K562 (cell line): ENCODE measurements around the gene WWOX. TPM values are rescaled to one million over a fixed set of nuclear protein-coding genes. Genes with fewer than 3 reads are reported as not detected.

Experiments used
- ATAC-seq: fragments of 200-7000 bp; cut with Tn5 transposase; 3 replicates; pipeline ENCODE4 v1.9.1; 2020; ENCODE audit warnings: moderate library complexity
- BruUV-seq: library from RNA; stranded (reverse); fragments of 400-500 nt; replicated peaks from 2 replicates; lab custom pipeline; 2021; lab: Mats Ljungman, UMichigan
- CTCF ChIA-PET: fragments of 300-600 bp; formaldehyde crosslinking; extraction: SDS; loops from one replicate; lab custom pipeline; 2021; ENCODE audit warnings: low intra/inter-chr PET ratio; lab: Yijun Ruan, JAX
- POLR2A ChIA-PET: fragments of 300-600, 350-650 bp; sonication (Branson Sonifier 250); formaldehyde crosslinking; extraction: SDS; loops from one replicate; lab custom pipeline; 2021; ENCODE audit warnings: antibody characterized with exemption, inconsistent platforms; lab: Yijun Ruan, JAX
- DNase-seq, 4 experiments: peaks; one replicate each; pipeline versions ENCODE4 v3.0.0 to v3.0.0-alpha.2; 2011 to 2018; ENCODE audit warnings: low spot score in 3 of 4, mixed read lengths in 3 of 4; ENCODE audit errors: extremely low read depth in 1 of 4
- FAIRE-seq: peaks from 2 replicates; lab custom pipeline; 2011; peaks lifted over from hg19 to GRCh38; lab: Jason Lieb, UNC
- H2AFZ ChIP-seq: 2 replicates; pipeline ENCODE4 v1.6.0; 2011; ENCODE audit warnings: low read depth, low read length, control low read depth, inconsistent platforms
- H3K27ac ChIP-seq: fragments of 200-600 bp; 3 replicates; pipeline ENCODE4 v1.8.0; 2011; ENCODE audit warnings: low read depth, mild to moderate bottlenecking, control low read depth, inconsistent platforms, low read length, moderate library complexity, mixed read lengths; ENCODE audit errors: extremely low read depth
- H3K27me3 ChIP-seq, 2 experiments: fragments of 300-600 bp in 1 of 2; 2 replicates in 1 of 2; 3 replicates in 1 of 2; pipeline versions ENCODE4 v1.6.0 to v1.8.0; 2011; ENCODE audit warnings: inconsistent platforms in 2 of 2, low read length in 2 of 2, mild to moderate bottlenecking in 1 of 2, mixed read lengths in 1 of 2, moderate library complexity in 1 of 2; ENCODE audit not compliant: control insufficient read depth in 2 of 2, insufficient read depth in 2 of 2
- H3K36me3 ChIP-seq: fragments of 300-600 bp; 3 replicates; pipeline ENCODE4 v1.8.0; 2011; ENCODE audit warnings: mild to moderate bottlenecking, low read length, inconsistent platforms; ENCODE audit not compliant: control insufficient read depth, insufficient read depth
- H3K4me1 ChIP-seq, 2 experiments: fragments of 200-600 bp in 1 of 2; replicated peaks in 1 of 2; 2 replicates in 1 of 2; 3 replicates in 1 of 2; pipeline versions ENCODE4 v1.5.1 to v1.8.0; 2011; ENCODE audit warnings: inconsistent platforms in 2 of 2, low read length in 2 of 2, mild to moderate bottlenecking in 1 of 2, mixed read lengths in 1 of 2, moderate library complexity in 1 of 2; ENCODE audit not compliant: control insufficient read depth in 2 of 2, insufficient read depth in 2 of 2
- H3K4me2 ChIP-seq: 2 replicates; pipeline ENCODE4 v1.6.1; 2011; ENCODE audit warnings: low read length, control low read depth, inconsistent platforms, mixed read lengths; ENCODE audit not compliant: insufficient read depth
- H3K4me3 ChIP-seq: fragments of 200-600 bp; sonication (generic), shearing (Covaris generic); 2 replicates; pipeline ENCODE4 v1.5.1; 2016; ENCODE audit warnings: control low read depth, inconsistent platforms
- H3K79me2 ChIP-seq: fragments of 200-600 bp; 3 replicates; pipeline ENCODE4 v1.8.0; 2011; ENCODE audit warnings: low read length, inconsistent platforms; ENCODE audit not compliant: control insufficient read depth, insufficient read depth
- H3K9ac ChIP-seq, 2 experiments: 2 replicates each; pipeline versions ENCODE4 v1.6.0 to v1.6.1; 2011; ENCODE audit warnings: low read depth in 2 of 2, low read length in 2 of 2, control low read depth in 1 of 2, inconsistent platforms in 1 of 2, mild to moderate bottlenecking in 1 of 2, mixed read lengths in 1 of 2; ENCODE audit not compliant: insufficient read depth in 1 of 2
- H3K9me1 ChIP-seq: one replicate; pipeline ENCODE4 v1.6.0; 2011; ENCODE audit warnings: inconsistent platforms, mild to moderate bottlenecking, low read length, moderate library complexity; ENCODE audit not compliant: control insufficient read depth, insufficient read depth
- H3K9me3 ChIP-seq: replicated peaks from 2 replicates; pipeline ENCODE4 v1.5.1; 2011; ENCODE audit warnings: low read depth, low read length, inconsistent platforms; ENCODE audit not compliant: control insufficient read depth, insufficient read depth
- H4K20me1 ChIP-seq: replicated peaks from 2 replicates; pipeline ENCODE4 v1.6.1; 2011; ENCODE audit warnings: low read length, inconsistent platforms, mixed read lengths; ENCODE audit not compliant: control insufficient read depth, insufficient read depth
- BMI1 ChIP-seq: fragments of 150-350 bp; IDR thresholded peaks from 2 replicates; pipeline ENCODE4 v1.6.1; 2014; ENCODE audit warnings: low read length
- FOXK2 ChIP-seq, 2 experiments: fragments of 450-650 bp; IDR thresholded peaks in 1 of 2; conservative IDR thresholded peaks in 1 of 2; 2 replicates each; pipeline ENCODE4 v1.6.1; 2016; ENCODE audit warnings: low read depth in 2 of 2, mild to moderate bottlenecking in 1 of 2
- GTF2A2 ChIP-seq: IDR thresholded peaks from 2 replicates; pipeline ENCODE4 v1.6.1; 2016; ENCODE audit warnings: mild to moderate bottlenecking, missing genetic modification characterization, missing compliant biosample characterization
- HSF4 ChIP-seq: fragments of 250-450 bp; sonication (Bioruptor Pico); IDR thresholded peaks from 2 replicates; pipeline ENCODE4 v2.1.2; 2022; ENCODE audit warnings: mild to moderate bottlenecking, moderate library complexity, borderline replicate concordance
- KLF13 ChIP-seq: fragments of 450-650 bp; IDR thresholded peaks from 2 replicates; pipeline ENCODE4 v1.6.1; 2016; ENCODE audit warnings: missing genetic modification characterization, low read depth, mild to moderate bottlenecking, missing compliant biosample characterization, moderate library complexity, borderline replicate concordance
- MIER1 ChIP-seq: fragments of 450-650 bp; IDR thresholded peaks from 2 replicates; pipeline ENCODE4 v1.6.1; 2016; ENCODE audit warnings: antibody characterized with exemption, mild to moderate bottlenecking, low read depth
- NCOA6 ChIP-seq: fragments of 450-650 bp; IDR thresholded peaks from 2 replicates; pipeline ENCODE4 v1.6.1; 2017; ENCODE audit warnings: mild to moderate bottlenecking
- NFRKB ChIP-seq: fragments of 450-650 bp; IDR thresholded peaks from 2 replicates; pipeline ENCODE4 v1.6.1; 2016; ENCODE audit warnings: low read depth
- RBM14 ChIP-seq: fragments of 200-400 bp; formaldehyde crosslinking; IDR thresholded peaks from 2 replicates; pipeline ENCODE4 v1.6.1; 2018; ENCODE audit warnings: low read depth, mild to moderate bottlenecking, low read length, moderate library complexity, borderline replicate concordance; ENCODE audit not compliant: insufficient read depth
- RBM25 ChIP-seq: fragments of 200-400 bp; formaldehyde crosslinking; IDR thresholded peaks from 2 replicates; pipeline ENCODE4 v1.6.1; 2018; ENCODE audit warnings: low read length, low read depth, moderate library complexity; ENCODE audit not compliant: severe bottlenecking
- ZNF707 ChIP-seq: fragments of 250-450 bp; sonication (Bioruptor Pico); conservative IDR thresholded peaks from 2 replicates; pipeline ENCODE4 v1.8.0; 2022; ENCODE audit warnings: inconsistent platforms, mild to moderate bottlenecking, moderate library complexity
- WGBS: fragments of 100-300 bp; shearing (Covaris generic); methylation state at CpG from one replicate; pipeline ENCODE4 v1.1.6; 2016; ENCODE audit warnings: low coverage, mixed read lengths; ENCODE audit not compliant: insufficient coverage; ENCODE audit errors: missing lambda C conversion rate; 5-methylcytosine and 5-hydroxymethylcytosine counted together
- in situ Hi-C: fragments of 300-500 bp; cut with MboI; formaldehyde crosslinking; loops from 4 replicates; pipeline ENCODE4 v1.15.0; 2018; ENCODE audit warnings: inconsistent platforms, mixed read lengths
- intact Hi-C: fragments of 100-400 bp; cut with micrococcal nuclease; formaldehyde crosslinking; loops from 2 replicates; pipeline ENCODE4 v1.14.2; 2022
- polyA plus RNA-seq, 8 experiments: library from polyadenylated mRNA; depleted of rRNA in 4 of 8; stranded (reverse) in 5 of 8; unstranded in 3 of 8; fragments of >200 nt; fragmentation: Nextera tagmentation in 2 of 8; fragmentation: Illumina TruSeq in 1 of 8; extraction: Ambion mirVana in 2 of 8; extraction: Trizol in 1 of 8; gene quantifications; 2 replicates each; pipeline versions ENCODE4 v1.2.1 to v1.2.3, GENCODE V29; 2011 to 2014; ENCODE audit warnings: inconsistent platforms in 1 of 8, missing spikeins in 1 of 8
- total RNA-seq, 7 experiments: library from RNA; depleted of rRNA in 6 of 7; stranded (reverse); fragments of >200 nt in 6 of 7; fragmentation: Illumina TruSeq in 2 of 7; extraction: Trizol in 2 of 7; gene quantifications; 2 replicates each; pipeline versions ENCODE4 v1.2.1 to v1.2.3, GENCODE V29; 2011 to 2021; ENCODE audit warnings: low replicate concordance in 1 of 7
- TF ChIP-seq, protein P1 (sequence below): sonication (generic); formaldehyde crosslinking; IDR thresholded peaks from 2 replicates; pipeline ENCODE4 v1.8.0; 2022; ENCODE audit warnings: missing genetic modification reagents, mild to moderate bottlenecking, borderline replicate concordance

The WWOX gene
- total and polyA plus RNA-seq, 9 of the 15 experiments (the other 6 are each of a cell fraction or from before 2014, with no cell fraction given), result 1.6 to 22.7 (median 8.1) TPM

DNA sequence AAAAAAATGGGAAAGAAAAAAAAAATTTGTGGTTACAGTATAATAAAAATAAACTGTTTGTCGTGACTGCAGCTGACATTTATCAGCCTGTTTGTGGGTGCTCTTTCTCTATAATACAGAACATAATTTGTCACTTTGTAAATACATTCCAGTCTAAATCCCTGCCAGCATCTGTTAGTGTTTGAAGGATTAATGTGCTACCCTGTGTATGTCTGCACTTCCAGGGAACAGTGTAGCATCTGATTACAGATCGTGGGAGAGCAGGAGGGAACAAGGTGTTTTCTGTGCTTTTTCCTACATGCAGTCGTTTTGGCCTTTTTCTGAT is 265.1 kb downstream of the WWOX start:
- CTCF ChIA-PET, result no interaction called here
- Histone ChIP-seq H2AFZ (no peak overlapping the region), H4K20me1 (no peaks in the 10 kb centered on the region), H3K27me3 (peaks cover 11 to 12% of the 10 kb centered on the region in 2 experiments), H3K4me1 (no peaks in the 10 kb centered on the region), H3K9me1 (no peaks in the 10 kb centered on the region), H3K4me3 (no peak overlapping the region), H3K79me2 (no peaks in the 10 kb centered on the region), H3K9me3 (no peaks in the 10 kb centered on the region), H3K9ac (no peak overlapping the region), H3K27ac (no peak overlapping the region), H3K36me3 (no peaks in the 10 kb centered on the region), H3K4me2 (no peak overlapping the region)
- no peak for TF ChIP-seq MIER1
- no peak for TF ChIP-seq HSF4 (CRISPR knock-in tag)
- no peak for TF ChIP-seq RBM14
- no peak for TF ChIP-seq FOXK2 (conservative IDR thresholded peaks at IDR 0.05 in 1 of 2, IDR thresholded peaks at IDR 0.05 in 1 of 2; ENCODE audit: low read depth in 2 of 2)
- TF ChIP-seq GTF2A2 (tag), result no peak
- TF ChIP-seq RBM25, result no peak
- TF ChIP-seq, protein P1, sequence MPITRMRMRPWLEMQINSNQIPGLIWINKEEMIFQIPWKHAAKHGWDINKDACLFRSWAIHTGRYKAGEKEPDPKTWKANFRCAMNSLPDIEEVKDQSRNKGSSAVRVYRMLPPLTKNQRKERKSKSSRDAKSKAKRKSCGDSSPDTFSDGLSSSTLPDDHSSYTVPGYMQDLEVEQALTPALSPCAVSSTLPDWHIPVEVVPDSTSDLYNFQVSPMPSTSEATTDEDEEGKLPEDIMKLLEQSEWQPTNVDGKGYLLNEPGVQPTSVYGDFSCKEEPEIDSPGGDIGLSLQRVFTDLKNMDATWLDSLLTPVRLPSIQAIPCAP (CRISPR knock-in tag), result no peak
- TF ChIP-seq BMI1, result no peak
- TF ChIP-seq NCOA6, result no peak
- TF ChIP-seq KLF13 (tag), result no peak
- TF ChIP-seq ZNF707 (CRISPR knock-in tag), result no peak
- TF ChIP-seq NFRKB, result no peak
- ATAC-seq, result no peak
- peak in 1 of 4 experiments; percentile 3 for DNase-seq
- 0% methylated on average over 3 of the region's 3 CpGs for WGBS
- FAIRE-seq, result no peak
- POLR2A ChIA-PET, result no interaction called here
- in situ Hi-C loops (no loop called here), intact Hi-C loops (no loop called here)
- BruUV-seq, result no TSS peak
